ENCODE results near the gene ZNF311. TPM values are rescaled to one million over a fixed set of nuclear protein-coding genes. Genes with fewer than 3 reads are reported as not detected.
"Not testable (repeated sequence)": the region's sequence is repeated elsewhere in the genome, so short reads cannot be mapped to it uniquely, and the experiment has no call there.

Gene ZNF311
- total RNA-seq, 1 donor from 2014 or later: 6.9 TPM

DNA sequence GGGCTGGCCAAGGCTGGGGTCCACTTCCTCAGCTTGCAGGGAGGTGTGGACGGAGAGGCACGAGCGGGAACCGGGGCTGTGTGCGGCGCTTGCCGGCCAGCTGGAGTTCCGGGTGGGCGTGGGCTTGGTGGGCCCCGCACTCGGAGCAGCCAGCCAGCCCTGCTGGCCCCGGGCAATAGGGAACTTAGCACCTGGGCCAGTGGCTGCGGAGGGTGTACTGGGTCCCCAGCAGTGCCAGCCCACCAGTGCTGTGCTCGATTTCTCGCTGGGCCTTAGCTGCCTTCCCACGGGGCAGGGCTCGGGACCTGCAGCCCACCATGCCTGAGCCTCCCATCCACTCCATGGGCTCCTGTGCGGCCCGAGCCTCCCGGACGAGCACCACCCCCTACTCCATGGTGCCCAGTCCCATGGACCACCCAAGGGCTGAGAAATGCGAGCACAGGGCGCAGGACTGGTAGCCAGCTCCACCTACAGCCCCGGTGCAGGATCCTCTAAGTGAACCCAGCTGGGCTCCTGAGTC, 47.3 kb downstream of the ZNF311 start:
- FAIRE-seq; DNase-seq (ENCODE audit: low spot score in 2 of 2): not testable (repeated sequence)

- DNase-seq (ENCODE audit: low spot score in 2 of 2) (no peak), FAIRE-seq (no peak)
Observed at GRCh38 chr6:28956331-28956730, 48.8 kb downstream of the ZNF311 start.

DNA sequence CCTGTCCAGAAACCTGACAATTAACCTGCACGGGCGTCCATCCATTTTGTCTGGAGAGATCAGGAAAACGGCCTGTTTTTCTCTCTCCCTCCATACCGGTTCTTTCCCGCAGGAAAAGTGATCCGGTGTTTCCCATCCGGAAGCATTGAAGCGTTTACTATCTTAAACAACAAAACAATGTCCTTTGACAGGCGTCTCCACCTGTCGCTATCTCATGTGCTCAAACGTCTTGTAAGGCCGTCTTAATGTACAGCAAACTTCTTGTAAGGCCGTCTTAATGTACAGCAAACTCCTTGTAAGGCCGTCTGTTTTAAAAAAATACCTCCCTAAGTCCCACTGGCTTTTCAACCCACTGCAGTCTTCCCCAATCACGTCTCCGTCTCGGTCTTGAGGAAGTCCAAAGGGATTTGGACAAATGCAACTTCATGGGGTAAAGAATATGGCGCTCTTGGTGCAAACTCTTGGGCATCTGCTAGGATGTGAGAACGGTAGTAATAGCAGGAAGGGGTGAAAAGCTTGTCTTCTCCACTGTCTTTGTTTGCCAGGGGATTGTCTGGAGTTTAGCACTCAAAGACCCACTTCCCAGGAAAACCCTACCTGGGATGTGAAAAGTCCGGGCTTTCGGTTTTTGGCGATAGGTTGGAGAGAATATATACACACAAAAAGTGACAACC, 51.4 kb downstream of the ZNF311 start:
- FAIRE-seq (no peak), DNase-seq (ENCODE audit: low spot score in 2 of 2) (no peak)

- DNase-seq (ENCODE audit: low spot score in 2 of 2) (no peak), FAIRE-seq (no peak)
Observed at GRCh38 chr6:28953039-28953584, 52.0 kb downstream of the ZNF311 start.

GRCh38 chr6:28949656-28950195, 55.4 kb downstream of the ZNF311 start:
- DNase-seq (ENCODE audit: low spot score in 2 of 2); FAIRE-seq: not testable (repeated sequence)

GRCh38 chr6:28948782-28949486, 56.2 kb downstream of the ZNF311 start:
- FAIRE-seq (no peak), DNase-seq (ENCODE audit: low spot score in 2 of 2) (no peak)

GRCh38 chr6:28947831-28948270, 57.3 kb downstream of the ZNF311 start:
- DNase-seq (ENCODE audit: low spot score in 2 of 2) (no peak), FAIRE-seq (no peak)

DNA sequence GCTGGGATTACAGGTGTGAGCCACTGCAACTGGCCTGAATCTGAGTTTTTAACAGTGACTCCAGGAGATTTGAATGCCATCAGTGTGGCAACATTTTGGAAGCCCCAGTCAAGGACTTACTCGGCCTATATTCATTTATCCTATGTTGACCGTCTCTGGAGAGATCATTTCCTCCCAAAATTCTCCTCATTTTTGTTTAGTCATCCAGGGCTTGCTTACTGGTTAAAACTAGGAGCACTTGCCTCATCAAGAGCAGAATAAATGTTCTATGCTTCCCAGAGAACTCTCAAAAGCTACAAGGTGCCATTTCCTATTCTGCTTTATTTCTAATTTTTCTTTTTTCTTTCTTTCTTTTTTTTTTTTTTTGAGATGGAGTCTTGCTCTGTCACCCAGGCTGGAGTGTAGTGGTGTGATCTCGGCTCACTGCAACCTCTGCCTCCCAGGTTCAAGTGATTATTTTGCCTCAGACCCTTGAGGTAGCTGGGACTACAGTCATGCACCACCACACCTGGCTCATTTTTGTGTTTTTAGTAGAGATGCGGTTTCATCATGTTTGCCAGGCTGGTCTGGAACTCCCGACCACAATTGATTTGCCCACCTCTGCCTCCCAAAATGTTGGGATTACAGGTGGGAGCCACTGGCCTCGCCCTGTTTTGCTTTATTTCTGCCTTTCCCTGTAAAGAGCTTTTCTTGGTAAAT, 57.9 kb downstream of the ZNF311 start:
- FAIRE-seq (no peak), DNase-seq (ENCODE audit: low spot score in 2 of 2) (no peak)

DNA sequence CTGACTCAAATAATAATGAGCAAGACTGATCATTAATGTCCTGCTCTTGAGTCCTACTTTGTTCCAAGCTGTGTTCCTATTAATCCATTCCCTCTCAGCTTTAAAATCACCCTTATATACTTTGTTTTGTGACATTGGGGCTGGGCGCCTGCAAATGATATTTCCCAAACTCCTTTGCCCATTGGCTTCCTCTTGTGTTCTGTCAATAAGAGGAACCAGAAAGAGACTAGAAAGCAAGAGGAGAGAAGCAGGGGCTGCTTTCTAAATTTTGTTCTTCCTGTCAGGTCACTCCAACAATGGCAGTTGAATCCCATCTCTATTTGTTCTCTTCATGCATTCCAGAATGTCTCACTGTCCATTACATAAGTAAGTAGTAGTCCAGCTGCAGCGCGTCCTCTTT, 59.8 kb downstream of the ZNF311 start:
- no peak for FAIRE-seq
- DNase-seq (ENCODE audit: low spot score in 2 of 2): no peak

Small RNA genes lying within 50 kb of the gene (small RNA-seq; reads per million reads assigned to genes)
- not detected for gene RN7SL471P

Other genes with a start within 250 kb of the ZNF311 start
- gene TRIM27, start 81.3 kb downstream of the ZNF311 start, total RNA-seq: 75.8 TPM
- not detected for gene OR2W1, start 39.9 kb upstream of the ZNF311 start, total RNA-seq
- not detected for gene OR2B3, start 82.0 kb upstream of the ZNF311 start, total RNA-seq
- gene OR2J1, start 94.2 kb upstream of the ZNF311 start, total RNA-seq: not detected
- gene OR2J3, start 102.7 kb upstream of the ZNF311 start, total RNA-seq: not detected
- not detected for gene OR2J2, start 165.6 kb upstream of the ZNF311 start, total RNA-seq

Data from frontal cortex (tissue), 4 donors.